IMR-90 (cell line): ENCODE results near the gene NKIRAS1.

Experiments used
- MAZ ChIP-seq: IDR thresholded peaks from 2 replicates; pipeline ENCODE4 v1.6.1; 2012; ENCODE audit warnings: low read depth, mild to moderate bottlenecking, low read length, improper control_type of control experiment, moderate library complexity, borderline replicate concordance
- RAD21 ChIP-seq: IDR thresholded peaks from 2 replicates; pipeline ENCODE4 v1.6.1; 2012; ENCODE audit warnings: low read length, improper control_type of control experiment
- USF2 ChIP-seq: fragments of 150-350 bp; IDR thresholded peaks from 2 replicates; pipeline ENCODE4 v1.6.1; 2017; ENCODE audit warnings: mild to moderate bottlenecking, antibody characterized with exemption, low read length, low read depth
- TF ChIP-seq, protein P1 (sequence below): conservative IDR thresholded peaks from 2 replicates; pipeline ENCODE4 v1.5.1; 2012; ENCODE audit warnings: mild to moderate bottlenecking, low read depth, low read length, improper control_type of control experiment

DNA sequence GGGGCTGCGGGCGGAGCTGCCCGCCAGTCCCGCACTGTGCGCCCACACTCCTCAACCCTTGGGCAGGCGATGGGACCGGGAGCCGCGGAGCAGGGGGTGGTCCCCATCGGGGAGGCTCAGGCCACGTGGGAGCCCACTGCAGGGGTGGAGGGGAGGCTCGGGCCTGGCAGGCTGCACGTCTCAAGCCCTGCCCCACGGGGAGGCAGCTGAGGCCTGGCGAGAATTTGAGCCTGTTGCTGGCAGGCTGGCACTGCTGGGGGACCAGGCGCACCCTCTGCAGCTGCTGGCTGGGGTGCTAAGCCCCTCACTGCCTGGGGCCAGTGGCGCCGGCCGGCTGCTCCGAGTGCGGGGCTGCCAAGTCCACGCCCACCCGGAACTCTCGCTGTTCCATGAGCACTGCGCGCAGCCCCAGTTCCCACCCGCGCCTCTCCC lies 34.3 kb downstream of the NKIRAS1 start:
- TF ChIP-seq, protein P1, sequence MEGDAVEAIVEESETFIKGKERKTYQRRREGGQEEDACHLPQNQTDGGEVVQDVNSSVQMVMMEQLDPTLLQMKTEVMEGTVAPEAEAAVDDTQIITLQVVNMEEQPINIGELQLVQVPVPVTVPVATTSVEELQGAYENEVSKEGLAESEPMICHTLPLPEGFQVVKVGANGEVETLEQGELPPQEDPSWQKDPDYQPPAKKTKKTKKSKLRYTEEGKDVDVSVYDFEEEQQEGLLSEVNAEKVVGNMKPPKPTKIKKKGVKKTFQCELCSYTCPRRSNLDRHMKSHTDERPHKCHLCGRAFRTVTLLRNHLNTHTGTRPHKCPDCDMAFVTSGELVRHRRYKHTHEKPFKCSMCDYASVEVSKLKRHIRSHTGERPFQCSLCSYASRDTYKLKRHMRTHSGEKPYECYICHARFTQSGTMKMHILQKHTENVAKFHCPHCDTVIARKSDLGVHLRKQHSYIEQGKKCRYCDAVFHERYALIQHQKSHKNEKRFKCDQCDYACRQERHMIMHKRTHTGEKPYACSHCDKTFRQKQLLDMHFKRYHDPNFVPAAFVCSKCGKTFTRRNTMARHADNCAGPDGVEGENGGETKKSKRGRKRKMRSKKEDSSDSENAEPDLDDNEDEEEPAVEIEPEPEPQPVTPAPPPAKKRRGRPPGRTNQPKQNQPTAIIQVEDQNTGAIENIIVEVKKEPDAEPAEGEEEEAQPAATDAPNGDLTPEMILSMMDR, result no peak
- TF ChIP-seq USF2 (no peak), MAZ (no peak), RAD21 (no peak)
